Measurements from ENCODE around the gene PRDM16.

PRDM16 gene

GRCh38 chr1:3217181-3217641, 148.2 kb downstream of the PRDM16 start:
- no peak for DNase-seq

- DNase-seq: no peak
These were observed 149.1 kb downstream of the PRDM16 start for GRCh38 chr1:3217979-3218679.

- no peak for DNase-seq
These were observed 150.2 kb downstream of the PRDM16 start for GRCh38 chr1:3219005-3219790.

- DNase-seq: no peak
These were observed 150.9 kb downstream of the PRDM16 start for GRCh38 chr1:3219791-3220467.

- no peak for DNase-seq
These were observed 152.4 kb downstream of the PRDM16 start for GRCh38 chr1:3221112-3222041.

- DNase-seq: no peak
These were observed 153.2 kb downstream of the PRDM16 start for GRCh38 chr1:3222042-3222692.

GRCh38 chr1:3225661-3226060, 156.7 kb downstream of the PRDM16 start:
- no peak for DNase-seq

- no peak for DNase-seq
These were observed 157.2 kb downstream of the PRDM16 start for GRCh38 chr1:3226191-3226590.

- DNase-seq: no peak
These were observed 157.8 kb downstream of the PRDM16 start for GRCh38 chr1:3226701-3227350.

GRCh38 chr1:3227351-3227704, 158.3 kb downstream of the PRDM16 start:
- DNase-seq: no peak

GRCh38 chr1:3227893-3228292, 158.9 kb downstream of the PRDM16 start:
- no peak for DNase-seq

- DNase-seq: no peak
These were observed 160.2 kb downstream of the PRDM16 start for GRCh38 chr1:3229081-3229725.

- no peak for DNase-seq
These were observed 161.6 kb downstream of the PRDM16 start for GRCh38 chr1:3230553-3230952.

- no peak for DNase-seq
These were observed 162.2 kb downstream of the PRDM16 start for GRCh38 chr1:3231245-3231644.

GRCh38 chr1:3231826-3232225, 162.8 kb downstream of the PRDM16 start:
- no peak for DNase-seq

- no peak for DNase-seq
These were observed 164.0 kb downstream of the PRDM16 start for GRCh38 chr1:3233031-3233430.

- no peak for DNase-seq
These were observed 164.5 kb downstream of the PRDM16 start for GRCh38 chr1:3233551-3233950.

GRCh38 chr1:3234281-3234680, 165.3 kb downstream of the PRDM16 start:
- no peak for DNase-seq

- DNase-seq: no peak
These were observed 166.0 kb downstream of the PRDM16 start for GRCh38 chr1:3234956-3235355.

GRCh38 chr1:3235496-3235895, 166.5 kb downstream of the PRDM16 start:
- no peak for DNase-seq

GRCh38 chr1:3236361-3236760, 167.4 kb downstream of the PRDM16 start:
- DNase-seq: no peak
